HG02981 (cell line): ENCODE data around the gene RFNG.

Experiments used
- ATAC-seq: cut with Tn5 transposase; IDR thresholded peaks from one replicate; pipeline ENCODE4 v1.9.1; 2021; ENCODE audit warnings: mild to moderate bottlenecking, moderate library complexity; ENCODE audit not compliant: unreplicated experiment

The RFNG gene

DNA sequence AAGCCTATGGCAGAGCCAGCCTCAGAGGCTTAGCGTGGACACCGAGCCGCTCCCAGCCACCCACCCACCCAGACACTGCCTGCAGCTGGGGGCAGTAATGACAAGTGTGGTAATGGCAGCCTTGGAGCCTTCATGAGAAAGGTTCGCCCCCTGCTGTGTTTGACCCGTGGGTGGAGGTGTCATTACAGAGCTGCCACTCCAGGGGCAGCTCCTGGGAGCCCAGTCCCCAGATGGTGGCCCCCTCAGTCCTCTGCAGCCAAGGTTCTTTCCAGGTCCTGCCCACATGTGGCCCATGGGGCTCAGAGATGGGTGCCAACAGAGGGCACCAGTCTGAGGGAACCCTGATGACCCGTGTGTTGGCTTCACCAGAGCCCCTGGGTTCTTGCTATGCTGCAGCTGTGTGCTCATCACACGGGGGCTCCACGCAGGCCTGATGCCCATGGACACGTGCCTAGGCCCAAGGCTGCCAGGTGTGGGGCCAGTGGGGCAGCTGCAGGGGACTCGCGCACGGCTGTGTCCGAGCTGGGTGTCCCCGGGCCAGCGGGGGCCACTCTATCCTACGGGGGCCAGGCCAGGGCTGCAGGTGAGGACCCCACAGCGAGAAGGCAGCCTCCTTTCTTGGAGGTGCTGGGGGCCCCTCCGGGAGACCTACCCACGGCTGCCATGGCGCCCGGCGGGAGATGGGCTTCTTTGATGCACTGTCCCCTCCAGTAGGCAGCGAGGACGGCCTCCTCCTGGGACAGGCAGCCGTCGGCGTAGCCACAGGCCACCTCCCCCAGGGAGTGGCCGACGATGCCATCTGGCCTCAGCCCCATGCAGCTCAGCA lies 38.3 kb upstream of the RFNG start:
- ATAC-seq: no peak

DNA sequence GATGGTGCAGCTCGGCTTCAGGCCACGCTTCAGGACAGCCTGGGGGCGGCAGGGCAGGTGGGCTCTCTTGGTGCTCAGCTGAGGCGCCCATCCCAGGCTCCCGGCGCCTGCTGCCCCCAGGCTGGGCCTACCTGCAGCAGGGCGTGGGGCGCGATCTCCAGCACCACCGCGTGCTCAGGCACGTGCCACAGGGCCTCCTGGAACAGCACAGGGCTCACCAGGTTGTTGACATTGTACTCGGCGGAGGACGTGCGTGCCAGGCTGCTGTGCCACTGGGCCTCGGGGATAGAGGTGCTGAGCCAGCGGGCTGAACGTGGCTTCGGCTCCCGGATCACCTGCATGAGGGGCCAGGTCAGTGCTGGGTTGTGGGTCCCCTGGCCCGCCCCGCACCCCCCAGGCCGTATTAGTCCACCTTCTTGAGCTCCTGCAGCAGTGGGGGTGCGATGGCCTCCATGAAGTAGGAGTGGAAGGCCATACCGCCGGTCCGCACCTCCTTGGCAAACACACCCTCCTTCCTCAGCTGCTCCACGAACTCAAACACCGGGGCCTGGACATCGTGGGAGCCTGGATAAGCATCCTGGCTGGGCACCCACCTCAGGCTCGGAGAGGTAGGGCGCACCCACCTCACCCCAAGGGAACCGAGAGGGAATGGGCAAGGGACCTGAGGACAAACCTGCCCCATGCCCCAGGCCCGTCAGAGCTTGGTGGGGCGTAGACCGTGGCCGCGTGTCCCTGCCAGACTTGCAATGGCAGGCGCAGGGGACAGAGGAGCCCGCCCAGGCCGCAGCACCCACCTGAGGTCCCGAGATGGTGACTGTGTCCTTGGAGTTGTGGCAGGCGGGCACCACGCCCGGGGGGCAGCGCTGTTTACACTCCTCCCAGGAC lies 37.5 kb upstream of the RFNG start:
- no peak for ATAC-seq

DNA sequence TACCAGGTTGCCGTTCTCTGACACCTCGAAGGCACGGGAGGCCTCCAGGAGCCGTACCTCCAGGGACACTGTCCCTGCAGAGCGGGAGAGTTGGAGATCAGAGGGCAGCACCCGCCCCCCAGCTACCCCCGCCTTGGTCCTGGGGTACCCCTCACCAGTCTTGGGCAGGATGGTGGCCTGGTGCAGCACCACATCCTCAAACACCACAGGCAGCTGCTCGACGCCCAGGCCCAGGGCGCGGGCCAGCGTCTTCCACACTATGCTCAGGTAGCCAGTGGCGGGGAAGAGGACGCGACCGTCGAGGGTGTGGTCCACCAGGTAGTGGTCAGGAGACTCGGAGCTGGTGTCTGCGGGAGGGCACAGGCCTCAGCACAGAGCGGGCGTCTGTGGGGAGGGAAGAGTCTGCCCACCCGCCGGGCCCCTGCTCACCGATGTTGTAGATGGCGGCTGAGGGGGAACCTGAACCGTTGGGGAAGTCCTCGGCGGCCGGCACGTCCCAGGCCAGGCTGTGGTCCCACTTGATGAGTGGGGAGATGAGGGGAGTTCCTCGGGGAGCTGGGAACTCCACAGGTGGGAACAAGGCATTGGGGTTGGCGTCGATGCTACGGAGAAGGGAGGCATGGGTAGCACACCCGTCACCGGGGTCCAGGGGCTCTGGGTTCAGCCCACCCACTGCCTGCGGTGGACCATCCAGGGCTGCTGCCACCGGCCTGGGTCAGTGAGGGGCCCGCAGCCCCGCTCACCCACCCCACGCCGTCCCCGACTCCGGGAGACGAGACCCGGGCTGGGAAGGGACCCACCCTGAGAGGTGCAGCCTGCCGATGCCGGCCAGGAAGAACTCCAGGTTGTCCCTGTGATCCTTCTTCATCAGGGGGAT lies 36.6 kb upstream of the RFNG start:
- ATAC-seq: no peak

DNA sequence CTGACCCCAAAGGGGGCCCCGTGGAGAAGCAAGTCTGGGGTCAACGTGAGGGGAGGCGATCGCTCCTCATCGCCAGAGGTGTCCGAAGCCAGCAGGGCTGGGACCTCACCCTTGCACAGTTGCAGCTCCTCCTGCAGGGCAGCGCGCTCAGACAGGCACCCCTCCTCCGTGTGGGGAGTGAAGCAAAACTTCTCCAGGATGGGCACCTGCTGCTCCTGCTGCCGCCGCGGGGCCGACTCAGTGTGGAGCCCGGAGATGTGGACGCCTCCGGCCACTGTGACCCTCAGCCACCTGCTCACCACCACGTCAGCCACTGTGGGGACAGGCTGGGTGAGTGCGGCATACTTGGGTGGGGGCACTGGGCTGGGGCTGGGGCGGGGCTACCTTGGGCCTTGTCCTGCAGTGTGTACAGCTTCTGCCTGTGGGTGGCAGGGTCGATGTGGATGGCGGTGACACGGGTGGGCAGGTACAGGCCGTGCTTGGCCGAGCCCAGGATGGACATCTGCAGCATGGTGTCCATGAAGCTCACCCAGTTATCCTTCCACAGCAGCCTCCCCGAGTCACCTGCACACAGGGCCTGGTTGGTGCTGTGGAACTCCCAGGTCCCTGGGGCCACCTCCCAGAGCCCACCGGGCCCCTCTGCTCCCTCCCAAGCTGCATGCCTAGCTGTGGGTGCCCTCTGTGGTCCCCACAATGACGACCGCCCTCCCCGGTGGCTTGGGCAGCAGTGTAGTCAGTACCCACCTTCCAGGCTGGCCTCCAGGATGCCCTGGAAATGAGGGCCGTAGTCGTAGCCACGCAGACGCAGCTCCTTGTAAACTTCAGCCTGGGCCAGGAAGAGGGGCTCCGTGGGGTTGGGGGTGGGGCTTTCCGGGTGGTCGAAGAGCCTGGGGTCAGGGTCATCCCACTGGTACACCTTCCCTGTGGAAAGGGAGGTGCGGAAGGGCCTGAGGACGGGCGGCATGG lies 35.6 kb upstream of the RFNG start:
- ATAC-seq: no peak

DNA sequence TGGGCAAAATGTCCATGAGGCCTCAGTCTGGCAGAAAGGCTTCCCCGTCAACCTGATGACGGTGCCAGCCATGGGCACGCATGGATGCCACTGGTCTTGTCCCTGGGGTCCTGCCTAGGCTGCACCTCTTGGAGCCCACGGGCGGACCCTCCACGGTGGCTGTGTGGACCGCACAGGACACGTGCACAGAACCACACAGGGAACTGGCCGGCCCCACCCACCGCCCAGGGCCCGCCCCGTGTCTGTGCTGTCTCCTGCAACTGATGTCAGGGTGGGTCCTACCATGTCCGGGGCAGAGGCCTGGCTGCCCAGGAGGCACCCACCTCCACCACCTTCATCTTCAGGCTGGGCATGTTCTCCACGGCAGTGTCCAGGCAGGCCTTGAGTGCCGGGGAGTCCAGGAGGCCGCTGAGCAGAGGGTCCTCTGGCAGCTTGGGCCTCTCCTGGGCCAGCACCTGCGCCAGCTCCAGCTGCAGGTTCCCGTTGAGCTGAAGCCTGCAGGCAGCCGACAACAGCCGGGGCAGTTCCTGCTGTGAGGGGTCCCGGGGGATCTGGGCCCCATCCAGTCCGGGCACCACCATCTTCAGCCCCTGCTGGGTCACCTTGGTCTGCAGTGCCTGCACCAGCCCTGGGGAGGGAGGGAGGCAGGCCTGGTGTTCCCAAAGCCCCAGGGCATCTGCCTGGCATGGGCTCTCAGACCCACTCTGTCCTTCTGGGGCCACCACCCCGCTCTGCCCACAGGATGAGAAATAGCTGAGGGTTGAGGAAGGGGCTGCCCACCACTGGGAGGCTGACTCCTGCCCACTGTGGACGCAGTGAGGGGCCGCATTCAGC lies 34.5 kb upstream of the RFNG start:
- no peak for ATAC-seq

DNA sequence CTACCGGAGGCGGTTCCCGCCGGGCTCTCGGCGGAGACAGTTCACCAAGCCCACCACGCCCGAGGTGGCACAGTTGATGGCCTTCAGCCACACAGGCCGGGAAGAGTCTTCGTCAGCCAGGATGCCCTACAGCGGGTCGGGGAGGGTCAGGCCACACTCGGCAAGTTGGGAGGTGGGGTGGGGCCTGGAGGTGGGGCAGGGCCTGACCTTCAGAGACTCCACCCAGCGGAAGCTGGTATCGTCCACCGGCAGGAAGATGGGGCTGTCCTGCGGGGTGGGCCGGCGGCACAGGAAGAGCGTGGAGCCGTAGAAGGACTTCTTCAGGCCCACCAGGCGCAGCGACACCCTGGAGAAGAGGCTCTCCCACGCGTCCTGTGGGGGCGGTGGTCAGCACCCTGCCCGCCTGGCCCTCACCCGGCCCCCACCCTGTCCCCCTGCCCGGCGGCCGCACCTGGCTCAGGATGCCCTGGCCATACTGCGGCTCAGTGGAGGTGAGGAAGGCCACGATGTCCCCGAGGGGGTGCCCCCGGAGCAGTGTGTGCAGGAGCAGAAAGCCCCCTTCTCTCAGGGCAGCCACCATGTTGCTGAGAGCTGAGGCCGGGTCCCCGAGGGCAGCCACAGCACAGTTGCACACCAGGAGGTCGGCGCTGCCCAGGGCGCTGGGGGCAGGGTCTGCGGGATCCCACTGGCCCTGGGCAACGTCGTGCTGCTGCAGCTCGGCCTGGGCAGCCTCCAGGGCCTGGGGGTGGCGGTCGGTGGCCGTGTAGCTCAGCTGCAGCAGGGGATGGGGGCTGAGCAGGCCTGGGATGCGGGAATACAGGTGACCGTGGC lies 33.6 kb upstream of the RFNG start:
- no peak for ATAC-seq

DNA sequence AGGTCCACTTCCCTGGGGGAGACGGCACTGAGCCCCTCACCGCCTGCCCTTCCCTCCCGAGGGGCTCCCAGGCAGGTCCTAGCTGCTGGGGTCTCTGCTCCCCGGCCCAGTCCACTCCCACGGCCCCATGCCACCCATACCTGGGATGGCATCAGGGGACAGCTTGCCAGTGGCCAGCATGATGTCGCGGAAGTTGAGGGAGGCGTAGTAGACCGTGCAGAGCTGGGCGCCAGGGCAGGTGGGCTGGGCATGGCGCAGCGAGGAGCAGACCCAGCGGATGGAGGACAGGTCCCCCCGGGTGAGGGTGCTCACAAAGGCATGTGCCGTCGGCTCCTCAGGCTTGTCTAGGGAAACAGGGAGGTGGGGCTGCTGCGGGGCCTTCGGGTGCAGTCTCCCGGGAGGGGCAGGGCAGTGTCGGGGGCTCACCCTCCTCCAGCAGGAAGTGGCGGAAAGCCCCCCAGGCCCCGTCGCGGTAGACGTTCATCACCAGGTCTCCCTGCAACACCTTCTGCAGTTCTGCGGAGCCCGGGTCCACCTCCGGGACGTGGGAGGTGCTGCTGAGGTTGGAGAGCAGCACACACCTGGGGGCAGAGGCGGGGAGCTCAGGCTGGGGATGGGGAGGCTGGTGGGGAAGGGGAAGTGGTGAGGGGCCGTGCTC lies 32.9 kb upstream of the RFNG start:
- ATAC-seq: no peak

DNA sequence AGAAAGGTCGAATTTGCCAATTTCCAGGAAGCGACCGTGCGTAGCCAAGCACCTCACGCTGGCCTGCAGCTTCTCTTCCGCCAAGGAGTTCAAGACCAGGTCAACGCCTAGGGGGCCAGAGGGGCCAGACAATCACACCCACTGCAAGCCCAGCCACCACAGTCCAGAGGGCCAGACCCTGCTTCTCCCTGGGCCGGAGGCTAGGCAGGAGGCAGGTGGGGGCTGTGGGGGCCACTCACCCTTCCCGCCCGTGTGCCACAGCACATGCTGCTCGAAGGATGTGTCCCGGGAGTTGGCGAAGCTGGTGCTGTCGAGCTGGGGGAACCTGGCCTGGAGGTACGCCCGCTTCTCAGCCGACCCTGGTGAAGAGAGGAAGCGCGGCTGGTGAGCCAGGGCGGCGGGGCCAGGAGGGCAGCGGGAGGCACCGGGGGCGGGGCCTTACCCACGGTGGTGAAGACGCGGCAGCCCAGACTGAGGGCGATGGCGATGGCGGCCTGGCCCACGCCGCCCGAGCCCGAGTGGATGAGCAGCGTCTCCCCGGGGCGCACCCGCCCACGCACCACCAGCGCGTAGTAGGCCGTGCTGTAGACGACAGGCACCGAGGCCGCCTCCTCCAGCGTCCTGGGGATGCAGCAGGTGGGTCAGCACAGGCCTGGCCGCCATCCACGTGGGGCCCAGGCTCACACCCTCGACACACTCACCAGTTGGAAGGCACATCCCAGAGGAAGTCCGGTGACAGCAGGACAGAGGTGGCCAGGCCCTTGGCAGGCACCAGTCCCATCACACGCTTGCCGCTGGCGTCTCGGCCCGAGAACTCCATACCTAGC lies 32.1 kb upstream of the RFNG start:
- ATAC-seq: no peak

DNA sequence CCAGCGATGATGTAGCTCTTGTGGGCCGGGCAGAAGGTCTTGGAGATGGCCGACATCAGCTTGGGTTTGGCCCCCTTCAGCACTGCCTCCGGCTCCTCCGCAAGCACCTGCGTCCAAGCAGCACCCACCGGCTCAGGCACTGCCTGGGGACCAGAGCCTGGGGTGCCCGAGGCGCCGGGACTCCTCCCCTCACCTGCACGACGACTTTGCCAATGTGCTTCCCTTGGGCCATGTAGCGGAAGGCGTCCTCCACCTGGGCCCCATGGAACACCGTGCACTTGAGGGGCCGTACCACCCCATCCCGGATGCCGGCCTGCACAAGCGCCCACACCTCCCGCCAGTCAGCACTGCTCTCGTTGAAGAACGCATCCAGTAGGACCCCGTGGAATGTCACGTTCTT lies 31.4 kb upstream of the RFNG start:
- no peak for ATAC-seq

DNA sequence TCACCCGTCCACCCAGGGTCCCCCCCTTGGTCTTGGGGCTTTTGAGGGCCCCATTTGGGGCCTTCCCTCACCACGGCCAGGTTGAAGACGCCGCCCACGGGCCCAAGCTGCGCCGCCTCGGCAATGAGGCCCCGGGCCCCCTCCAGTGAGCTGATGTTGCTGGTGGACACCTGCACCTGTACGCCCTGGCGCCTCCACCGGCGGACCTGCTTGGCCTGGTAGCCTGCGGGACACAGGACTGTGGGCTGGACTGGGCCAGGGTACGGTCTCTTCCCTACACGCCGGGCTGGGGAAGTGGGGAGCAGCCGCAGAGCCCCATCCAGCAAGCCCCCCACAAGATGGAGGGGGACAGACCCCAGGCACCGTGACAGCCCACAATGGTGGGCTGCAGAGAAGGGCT lies 30.8 kb upstream of the RFNG start:
- no peak for ATAC-seq

DNA sequence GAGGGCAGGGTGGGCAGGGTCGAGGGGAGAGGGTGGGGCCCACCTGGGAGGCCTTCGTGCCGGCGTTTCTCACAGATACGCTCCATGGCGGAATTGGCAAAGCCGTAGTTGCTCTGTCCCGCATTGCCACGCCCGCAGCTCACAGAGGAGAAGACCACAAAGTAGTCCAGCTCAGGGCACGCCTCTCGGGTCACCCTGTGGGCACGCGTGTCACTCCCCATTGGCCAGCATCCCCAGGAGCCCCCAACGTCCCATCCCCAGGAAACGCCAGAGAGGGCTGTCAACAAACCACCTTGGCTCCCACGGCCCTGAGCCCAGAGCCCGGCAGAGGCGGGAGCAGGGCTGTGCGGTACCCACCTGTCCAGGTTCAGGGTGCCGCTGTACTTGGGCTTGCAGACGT lies 30.4 kb upstream of the RFNG start:
- ATAC-seq: no peak

DNA sequence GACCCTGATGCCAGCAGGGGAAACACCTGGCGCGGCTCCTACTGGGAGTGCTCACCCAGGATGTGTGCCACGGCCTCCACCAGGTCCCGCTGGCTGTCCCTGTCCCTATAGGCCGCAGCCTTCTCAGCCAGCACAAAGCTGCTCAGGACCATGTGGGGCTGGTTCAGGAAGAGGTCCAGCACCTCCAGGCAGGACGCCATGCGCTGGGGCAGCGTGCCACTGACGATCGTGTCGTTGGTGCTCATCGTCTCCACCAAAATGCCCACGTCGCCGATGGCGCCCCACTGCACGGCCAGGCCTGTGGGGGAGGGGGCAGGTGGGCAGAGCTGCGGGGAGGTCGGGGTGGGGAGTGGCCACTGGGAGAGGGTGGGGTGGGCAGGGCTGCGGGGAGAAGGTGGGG lies 29.9 kb upstream of the RFNG start:
- ATAC-seq: no peak

DNA sequence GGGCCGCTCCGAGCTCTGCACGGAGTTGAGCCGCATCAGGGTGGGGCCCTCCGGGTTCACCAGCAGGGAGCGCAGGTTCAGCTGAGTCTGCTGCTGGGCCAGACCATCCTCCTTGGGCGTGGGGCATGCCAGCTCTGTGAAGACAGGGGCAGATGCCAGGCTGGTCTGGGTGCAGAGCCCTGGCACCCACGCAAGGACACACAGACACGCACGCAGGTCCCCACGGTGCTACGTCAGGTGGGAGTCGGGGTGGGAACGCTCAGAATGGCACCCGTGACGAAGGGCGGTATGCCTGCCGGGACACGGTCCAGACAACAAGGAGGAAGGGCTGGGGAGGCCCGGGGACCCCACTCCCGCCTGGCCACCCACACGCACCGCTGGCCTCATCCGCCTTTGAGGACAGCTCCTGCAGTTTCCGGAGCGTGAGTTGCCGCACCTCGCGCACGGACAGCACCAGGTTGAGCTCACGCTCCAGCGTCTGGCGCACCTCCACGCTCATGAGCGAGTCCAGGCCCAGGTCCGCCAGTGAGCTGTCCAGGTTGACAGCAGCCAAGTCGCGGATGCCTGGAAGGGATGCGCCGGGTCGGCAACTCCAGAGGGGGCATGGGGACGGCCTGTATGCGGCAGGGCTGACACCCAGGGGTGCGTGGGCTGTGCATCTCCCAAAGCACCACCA lies 29.3 kb upstream of the RFNG start:
- ATAC-seq: no peak

DNA sequence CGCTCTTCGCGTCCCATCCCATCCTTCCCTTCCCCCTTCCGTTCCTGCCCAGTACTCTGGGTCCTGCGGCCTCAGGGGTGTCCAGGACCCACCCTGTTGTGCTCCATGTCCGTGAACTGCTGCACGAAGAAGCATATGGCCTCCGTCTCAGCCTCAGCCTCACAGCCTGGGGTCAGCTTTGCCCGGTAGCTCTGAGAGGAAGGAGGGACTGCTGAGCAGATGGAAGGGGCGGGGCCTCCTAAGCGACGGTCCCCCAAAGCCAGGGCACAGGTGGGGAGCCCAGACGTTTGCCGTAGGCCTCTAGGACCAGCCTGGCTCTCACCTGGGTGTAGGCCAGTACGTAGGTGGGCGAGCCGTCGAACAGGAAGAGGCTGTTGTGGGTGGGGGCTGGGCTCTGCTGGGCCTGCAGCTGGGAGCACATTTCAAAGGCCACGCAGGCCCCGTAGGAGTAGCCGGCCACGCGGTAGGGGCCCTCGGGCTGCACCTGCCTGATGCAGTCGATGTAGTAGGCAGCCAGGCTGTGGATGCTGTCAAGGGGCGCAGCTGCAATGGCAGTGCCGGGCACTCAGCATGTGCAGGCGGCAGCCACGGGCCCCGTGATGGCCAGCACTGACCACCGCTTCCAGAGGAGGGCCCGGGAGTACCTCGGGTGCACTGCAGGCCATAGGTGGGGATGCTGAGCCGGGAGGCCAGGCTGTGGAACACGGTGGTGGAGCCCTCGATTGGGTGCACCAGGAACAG lies 28.6 kb upstream of the RFNG start:
- ATAC-seq: no peak

DNA sequence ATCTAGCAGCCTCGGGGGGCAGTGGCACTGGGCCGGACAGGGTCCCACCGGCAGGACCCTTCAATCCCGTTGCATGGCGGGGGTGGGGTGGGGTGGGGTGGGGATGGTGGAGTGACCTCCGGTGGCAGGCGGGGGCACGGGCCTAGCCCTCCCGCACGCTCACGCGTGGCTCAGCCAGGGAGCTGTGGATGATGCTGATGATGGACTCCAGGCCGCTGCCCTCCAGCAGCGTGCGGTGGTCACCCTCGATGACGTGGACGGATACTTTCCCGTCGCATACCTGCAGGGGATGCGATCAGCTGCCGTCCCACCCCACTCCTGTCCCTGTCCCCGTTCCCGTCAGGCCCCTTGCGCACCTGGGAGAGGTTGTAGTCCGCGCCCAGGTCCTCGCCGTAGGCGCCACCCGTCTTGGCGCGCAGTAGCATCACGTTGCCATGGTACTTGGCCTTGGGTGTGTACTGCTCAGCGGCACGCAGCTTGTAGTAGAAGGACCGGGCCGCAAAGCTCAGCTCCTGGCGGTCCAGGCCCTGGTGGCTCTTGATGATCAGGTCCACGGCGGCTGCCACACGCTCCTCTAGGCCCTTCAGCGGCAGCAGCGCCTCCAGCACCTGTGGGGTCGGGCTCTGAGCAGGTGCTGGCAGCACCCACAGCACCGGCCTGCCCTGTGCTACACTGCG lies 27.5 kb upstream of the RFNG start:
- no peak for ATAC-seq
